H9 (cell line): ENCODE measurements around the gene ARHGAP9. TPM values are rescaled to one million over a fixed set of nuclear protein-coding genes. Genes with fewer than 3 reads are reported as not detected.

Experiments used
- DNase-seq: peaks from one replicate; pipeline ENCODE4 v3.0.0-alpha.2; 2017
- H2AFZ ChIP-seq: one replicate; pipeline ENCODE4 v1.6.1; 2013; ENCODE audit warnings: mild to moderate bottlenecking, low read length, control low read depth, moderate library complexity
- H2AK5ac ChIP-seq: 2 replicates; pipeline ENCODE4 v1.6.1; 2013; ENCODE audit warnings: low read length, control low read depth, mixed read lengths; ENCODE audit not compliant: insufficient read length
- H2BK120ac ChIP-seq: one replicate; pipeline ENCODE4 v1.6.1; 2013; ENCODE audit warnings: low read depth, mild to moderate bottlenecking, low read length, control low read depth, inconsistent platforms; ENCODE audit not compliant: poor library complexity, severe bottlenecking
- H2BK12ac ChIP-seq: 2 replicates; pipeline ENCODE4 v1.6.1; 2013; ENCODE audit warnings: low read length, control low read depth, mixed read lengths, low read depth; ENCODE audit not compliant: insufficient read length
- H2BK15ac ChIP-seq: 2 replicates; pipeline ENCODE4 v1.6.1; 2013; ENCODE audit warnings: low read depth, low read length, control low read depth
- H2BK20ac ChIP-seq: one replicate; pipeline ENCODE4 v1.6.1; 2013; ENCODE audit warnings: low read depth, mild to moderate bottlenecking, low read length, control low read depth, inconsistent platforms; ENCODE audit not compliant: poor library complexity, severe bottlenecking
- H2BK5ac ChIP-seq: 2 replicates; pipeline ENCODE4 v1.6.1; 2013; ENCODE audit warnings: low read length, control low read depth, mixed read lengths; ENCODE audit not compliant: insufficient read length
- H3K14ac ChIP-seq: 2 replicates; pipeline ENCODE4 v1.6.1; 2013; ENCODE audit warnings: low read length, control low read depth; ENCODE audit not compliant: insufficient read depth
- H3K18ac ChIP-seq: 2 replicates; pipeline ENCODE4 v1.6.1; 2013; ENCODE audit warnings: low read depth, mild to moderate bottlenecking, mixed read lengths, low read length, control low read depth; ENCODE audit not compliant: insufficient read length
- H3K23ac ChIP-seq: 2 replicates; pipeline ENCODE4 v1.6.1; 2013; ENCODE audit warnings: low read length, control low read depth, mixed read lengths, low read depth; ENCODE audit not compliant: insufficient read length
- H3K23me2 ChIP-seq: 2 replicates; pipeline ENCODE4 v1.6.1; 2013; ENCODE audit warnings: low read depth, mild to moderate bottlenecking, mixed read lengths, low read length, control low read depth; ENCODE audit not compliant: insufficient read length, poor library complexity, severe bottlenecking
- H3K27ac ChIP-seq: 2 replicates; pipeline ENCODE4 v1.5.1; 2013; ENCODE audit warnings: low read length, control low read depth, mixed read lengths, low read depth; ENCODE audit not compliant: insufficient read length
- H3K27me3 ChIP-seq: 2 replicates; pipeline ENCODE4 v1.6.1; 2013; ENCODE audit warnings: low read length, control low read depth, inconsistent platforms; ENCODE audit not compliant: insufficient read depth
- H3K4ac ChIP-seq: 2 replicates; pipeline ENCODE4 v1.6.1; 2013; ENCODE audit warnings: low read depth, mild to moderate bottlenecking, control low read depth, inconsistent platforms, low read length, moderate library complexity
- H3K4me1 ChIP-seq: 2 replicates; pipeline ENCODE4 v1.6.1; 2013; ENCODE audit warnings: low read length, control low read depth, inconsistent platforms; ENCODE audit not compliant: insufficient read depth
- H3K4me2 ChIP-seq: 2 replicates; pipeline ENCODE4 v1.6.1; 2013; ENCODE audit warnings: low read length, control low read depth, mixed read lengths; ENCODE audit not compliant: insufficient read length, insufficient read depth
- H3K56ac ChIP-seq: 2 replicates; pipeline ENCODE4 v1.6.1; 2013; ENCODE audit warnings: low read depth, mild to moderate bottlenecking, mixed read lengths, low read length, control low read depth; ENCODE audit not compliant: insufficient read length
- H3K79me1 ChIP-seq: 2 replicates; pipeline ENCODE4 v1.6.1; 2013; ENCODE audit warnings: low read depth, mild to moderate bottlenecking, moderate library complexity, low read length, control low read depth, inconsistent platforms; ENCODE audit not compliant: insufficient read depth, poor library complexity, severe bottlenecking
- H3K79me2 ChIP-seq: 2 replicates; pipeline ENCODE4 v1.6.1; 2013; ENCODE audit warnings: low read length, control low read depth, inconsistent platforms; ENCODE audit not compliant: insufficient read depth
- H3K9ac ChIP-seq: 2 replicates; pipeline ENCODE4 v1.6.1; 2013; ENCODE audit warnings: low read length, control low read depth, mixed read lengths; ENCODE audit not compliant: insufficient read length; ENCODE audit errors: extremely low read depth
- H3K9me3 ChIP-seq: one replicate; pipeline ENCODE4 v1.6.1; 2013; ENCODE audit warnings: low read depth, low read length, inconsistent platforms; ENCODE audit not compliant: control insufficient read depth
- H3T11ph ChIP-seq: one replicate; pipeline ENCODE4 v1.6.1; 2013; ENCODE audit warnings: mild to moderate bottlenecking, low read length, control low read depth, inconsistent platforms
- H4K20me1 ChIP-seq: one replicate; pipeline ENCODE4 v1.6.1; 2013; ENCODE audit not compliant: control insufficient read depth, insufficient read length, insufficient read depth
- H4K5ac ChIP-seq: 2 replicates; pipeline ENCODE4 v1.6.1; 2013; ENCODE audit warnings: low read depth, mild to moderate bottlenecking, mixed read lengths, low read length, control low read depth; ENCODE audit not compliant: insufficient read length
- H4K8ac ChIP-seq: replicated peaks from 2 replicates; pipeline ENCODE4 v1.6.1; 2013; ENCODE audit warnings: low read length, control low read depth, mixed read lengths, low read depth; ENCODE audit not compliant: insufficient read length
- H4K91ac ChIP-seq: 2 replicates; pipeline ENCODE4 v1.6.1; 2013; ENCODE audit warnings: low read depth, mild to moderate bottlenecking, moderate library complexity, mixed read lengths, low read length, control low read depth; ENCODE audit not compliant: insufficient read length
- H3K27ac Mint-ChIP-seq, 3 experiments: 2 replicates in 2 of 3; 3 replicates in 1 of 3; pipeline ENCODE4 v1.8.0; 2020 to 2021; ENCODE audit warnings: mixed read lengths in 3 of 3, mild to moderate bottlenecking in 1 of 3, moderate library complexity in 1 of 3
- H3K27me3 Mint-ChIP-seq: 2 replicates; pipeline ENCODE4 v1.8.0; 2021; ENCODE audit warnings: low read depth, mild to moderate bottlenecking, moderate library complexity, mixed read lengths
- H3K36me3 Mint-ChIP-seq, 3 experiments: 2 replicates in 2 of 3; 3 replicates in 1 of 3; pipeline ENCODE4 v1.8.0; 2020 to 2021; ENCODE audit warnings: low read depth in 3 of 3, mixed read lengths in 3 of 3; ENCODE audit not compliant: insufficient read depth in 1 of 3
- H3K4me1 Mint-ChIP-seq, 2 experiments: 2 replicates each; pipeline ENCODE4 v1.8.0; 2020; ENCODE audit warnings: mixed read lengths in 2 of 2
- H3K4me3 Mint-ChIP-seq, 2 experiments: 2 replicates in 1 of 2; 3 replicates in 1 of 2; pipeline ENCODE4 v1.8.0; 2020 to 2021; ENCODE audit warnings: mild to moderate bottlenecking in 2 of 2, mixed read lengths in 2 of 2, moderate library complexity in 1 of 2
- H3K9me3 Mint-ChIP-seq, 2 experiments: 2 replicates in 1 of 2; 3 replicates in 1 of 2; pipeline ENCODE4 v1.8.0; 2020; ENCODE audit warnings: mild to moderate bottlenecking in 2 of 2, mixed read lengths in 2 of 2, moderate library complexity in 1 of 2
- CTCF ChIP-seq: fragments of 200-600 bp; sonication (generic); conservative IDR thresholded peaks from 3 replicates; pipeline ENCODE4 v1.8.0; 2021; ENCODE audit warnings: antibody characterized with exemption, mild to moderate bottlenecking
- WGBS: extraction: QIAGEN DNeasy Blood & Tissue Kit; methylation state at CpG from one replicate; pipeline ENCODE4 v1.1.7; 2013; ENCODE audit warnings: missing lambda C conversion rate, low lambda C conversion rate, mixed read lengths; ENCODE audit not compliant: insufficient read length; ENCODE audit errors: extremely low coverage; 5-methylcytosine and 5-hydroxymethylcytosine counted together
- total RNA-seq: library from RNA; stranded (reverse); gene quantifications from 2 replicates; pipeline ENCODE4 v1.2.1, GENCODE V29; 2021

Gene ARHGAP9
- total RNA-seq, 1 experiment from 2014 or later: 3.7 TPM

DNA sequence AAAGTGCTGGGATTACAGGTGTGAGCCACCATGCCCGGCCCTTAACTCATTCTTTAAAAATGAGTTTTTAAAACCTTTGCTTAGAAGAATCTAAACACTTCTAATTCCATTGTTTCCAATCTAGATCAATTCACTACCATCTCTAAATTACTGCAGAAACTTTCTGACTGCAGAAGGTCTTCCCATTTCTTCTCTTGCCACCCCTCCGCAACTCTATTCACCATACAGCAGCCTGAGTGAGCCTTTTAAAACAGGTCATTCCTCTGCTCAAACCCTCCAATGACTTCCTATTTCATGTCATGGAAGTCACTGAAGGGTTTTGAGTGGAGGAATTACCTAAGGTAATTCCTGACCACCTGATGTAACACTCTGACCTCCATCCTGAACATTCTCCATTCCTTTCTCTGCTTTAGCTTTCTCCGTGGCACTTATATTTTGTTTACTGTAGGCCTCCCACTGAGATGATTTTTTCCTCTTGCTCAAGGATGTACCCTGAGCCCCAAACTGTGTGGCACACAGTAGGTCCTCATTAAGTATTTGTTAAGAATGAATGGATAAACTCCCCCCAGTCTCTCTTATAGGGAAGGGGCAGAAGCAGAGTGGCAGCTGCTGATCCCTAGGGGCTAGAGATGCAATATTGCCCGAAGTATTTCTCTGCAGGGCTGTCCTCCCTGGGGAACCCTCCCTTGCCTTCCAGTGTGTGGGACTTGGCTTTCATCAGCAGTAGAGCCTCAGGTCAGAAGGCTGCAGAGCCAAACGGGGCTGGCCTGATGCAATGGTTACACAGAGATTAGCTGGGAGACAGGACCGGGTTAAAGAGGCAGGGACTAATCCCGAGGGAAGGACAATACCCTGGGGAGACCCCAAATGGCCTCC, 39.5 kb upstream of the ARHGAP9 start:
- no peak for DNase-seq
- H3K27me3 Mint-ChIP-seq: no peaks in the 10 kb centered on the region; the same call in 1 of the 2 replicates
- H3K9me3 ChIP-seq: no peaks in the 10 kb centered on the region

More for the DNA sequence above, 39.5 kb upstream of the ARHGAP9 start:
- Histone ChIP-seq H4K91ac (no peak overlapping the region), H3K4me2 (peak overlapping the region; percentile 87), H2AK5ac (no peak overlapping the region), H3K56ac (no peak overlapping the region), H2BK5ac (no peak overlapping the region), H2BK120ac (no peak overlapping the region), H4K5ac (no peak overlapping the region), H4K8ac (no peak overlapping the region), H2AFZ (no peak overlapping the region), H3K79me2 (0 out of 2 replicates have a peak, but pooled peaks cover 1% of the 10 kb centered on the region), H2BK20ac (no peak overlapping the region), H3K27ac (peak overlapping the region; percentile 90), H3K27me3 (no peaks in the 10 kb centered on the region), H3K23ac (no peak overlapping the region), H2BK15ac (no peak overlapping the region), H3T11ph (no peak overlapping the region), H3K14ac (peak overlapping the region; percentile 72; the same call in 1 of the 2 replicates), H3K18ac (no peak overlapping the region), H3K9ac (peak overlapping the region; percentile 94), H3K4me1 (peaks cover 3% of the 10 kb centered on the region; the same call in 1 of the 2 replicates), H2BK12ac (no peak overlapping the region), H4K20me1 (no peaks in the 10 kb centered on the region), H3K79me1 (no peaks in the 10 kb centered on the region), H3K23me2 (peaks cover 22% of the 10 kb centered on the region), H3K4ac (no peak overlapping the region)
- peaks cover 40 to 55% (median 54%) of the 10 kb centered on the region in 3 experiments for H3K36me3 Mint-ChIP-seq
- peaks cover 33 to 40% of the 10 kb centered on the region in 2 experiments for H3K4me1 Mint-ChIP-seq
- peak overlapping the region; percentile 88 to 99 (median 90) for H3K27ac Mint-ChIP-seq
- H3K4me3 Mint-ChIP-seq: peak overlapping the region; percentile 93 to 96
- H3K9me3 Mint-ChIP-seq: no peaks in the 10 kb centered on the region
- WGBS: no CpG with 5 or more reads among the region's 7 CpGs
- TF ChIP-seq CTCF: no peak
